AG04450 (cell line): Measurements from ENCODE around the gene ACSF3. TPM values are rescaled to one million over a fixed set of nuclear protein-coding genes. Genes with fewer than 3 reads are reported as not detected.

Source experiments
- CTCF ChIA-PET: fragments of 300-600, 350-600 bp; formaldehyde crosslinking; extraction: SDS; loops from one replicate; lab custom pipeline; 2022; ENCODE audit warnings: antibody characterized with exemption, inconsistent platforms; lab: Charles Lee
- POLR2A ChIA-PET: fragments of 350-600 bp; formaldehyde crosslinking; extraction: SDS; loops from one replicate; lab custom pipeline; 2021; ENCODE audit warnings: antibody characterized with exemption, inconsistent platforms; lab: Yijun Ruan, JAX
- DNase-seq: peaks from one replicate; pipeline ENCODE4 v3.0.0-alpha.2; 2011; ENCODE audit warnings: low read depth, low spot score
- H3K27ac ChIP-seq: one replicate; pipeline ENCODE4 v1.5.1; 2012; ENCODE audit warnings: low read depth, low read length, control low read depth
- H3K27me3 ChIP-seq: one replicate; pipeline ENCODE4 v1.6.0; 2012; ENCODE audit warnings: low read length; ENCODE audit not compliant: control insufficient read depth, insufficient read depth
- H3K4me3 ChIP-seq: 2 replicates; pipeline ENCODE4 v1.5.1; 2011; ENCODE audit warnings: mild to moderate bottlenecking, low read depth, low read length, control low read depth
- H3K9me3 ChIP-seq: 2 replicates; pipeline ENCODE4 v1.5.1; 2012; ENCODE audit warnings: low read length; ENCODE audit not compliant: control insufficient read depth, insufficient read depth
- CTCF ChIP-seq: IDR thresholded peaks from 2 replicates; pipeline ENCODE4 v1.5.1; 2011; ENCODE audit warnings: low read depth, low read length, control low read depth, inconsistent platforms
- polyA plus RNA-seq: library from polyadenylated mRNA; depleted of rRNA; stranded (reverse); fragments of >200 nt; gene quantifications from 2 replicates; pipeline ENCODE4 v1.2.3, GENCODE V29; 2011

The ACSF3 gene
- polyA plus RNA-seq, 1 experiment, result 11.2 TPM

GRCh38 chr16:89052191-89052889, 41.3 kb upstream of the ACSF3 start:
- CTCF ChIA-PET, result no interaction called here
- no peak for DNase-seq
- peaks cover 29% of the 10 kb centered on the region for H3K27me3 ChIP-seq

GRCh38 chr16:89052890-89053724, 40.5 kb upstream of the ACSF3 start:
- H3K4me3 ChIP-seq, result peak overlapping the region; percentile 41
- POLR2A ChIA-PET, result no interaction called here
- CTCF ChIA-PET, result no interaction called here
- no peak for TF ChIP-seq CTCF
- peaks cover 28% of the 10 kb centered on the region for H3K27me3 ChIP-seq
- no peak overlapping the region for H3K27ac ChIP-seq
- no peak for DNase-seq
- no peaks in the 10 kb centered on the region; the same call in 1 of the 2 replicates for H3K9me3 ChIP-seq

More at GRCh38 chr16:89052191-89052889, 41.3 kb upstream of the ACSF3 start:
- POLR2A ChIA-PET, result interaction anchor here (0.7 kb wide), 1 partner anchor 507 kb away, joined by 5 read pairs; no protein-coding TSS in a partner anchor
- peak overlapping the region; percentile 41 for H3K4me3 ChIP-seq
- no peak overlapping the region for H3K27ac ChIP-seq
- TF ChIP-seq CTCF, result no peak
- H3K9me3 ChIP-seq, result no peaks in the 10 kb centered on the region; the same call in 1 of the 2 replicates

GRCh38 chr16:89053725-89054029, 40.0 kb upstream of the ACSF3 start:
- ChIA-PET POLR2A (no interaction called here), CTCF (no interaction called here)
- H3K4me3 ChIP-seq, result no peak overlapping the region
- peaks cover 26% of the 10 kb centered on the region for H3K27me3 ChIP-seq
- no peak overlapping the region for H3K27ac ChIP-seq
- H3K9me3 ChIP-seq, result no peaks in the 10 kb centered on the region; the same call in 1 of the 2 replicates
- TF ChIP-seq CTCF, result no peak
- no peak for DNase-seq

GRCh38 chr16:89054261-89054661, 39.4 kb upstream of the ACSF3 start:
- peaks cover 21% of the 10 kb centered on the region for H3K27me3 ChIP-seq
- TF ChIP-seq CTCF, result no peak
- DNase-seq, result no peak

More at GRCh38 chr16:89054261-89054661, 39.4 kb upstream of the ACSF3 start:
- Histone ChIP-seq H3K4me3 (no peak overlapping the region), H3K9me3 (no peaks in the 10 kb centered on the region; the same call in 1 of the 2 replicates), H3K27ac (no peak overlapping the region)
- POLR2A ChIA-PET, result no interaction called here
- CTCF ChIA-PET, result interaction anchor here (0.5 kb wide), 1 partner anchor 567 kb away, joined by 4 read pairs; no protein-coding TSS in a partner anchor
